Hematopoietic multipotent progenitor cell (in vitro differentiated cells): ENCODE measurements around the gene CENPT. TPM values are rescaled to one million over a fixed set of nuclear protein-coding genes. Genes with fewer than 3 reads are reported as not detected.

Experiments used
- DNase-seq, 3 donors: peaks; one replicate each; pipeline ENCODE4 v3.0.0-alpha.2; 2011 to 2015; ENCODE audit warnings: low read depth in 2 of 3, low spot score in 2 of 3
- total RNA-seq: library from RNA; depleted of rRNA; stranded (reverse); fragments of >200 nt; gene quantifications from one replicate; pipeline ENCODE4 v1.2.3, GENCODE V29; 2012

CENPT gene
- total RNA-seq, result 40.9 TPM

GRCh38 chr16:67847064-67847861 lies at the start of gene CENPT:
Gene CENPT, minus strand, starts transcription at chr16:67847693. Its CDS starts 13,834 bp downstream, at chr16:67833859.
- DNase-seq, result no peak

GRCh38 chr16:67897231-67897630 lies 49.7 kb upstream of the CENPT start:
- DNase-seq, result no peak

- peak in 1 of 3 donors; percentile 17 for DNase-seq
Measured at GRCh38 chr16:67893743-67894399, 46.4 kb upstream of the CENPT start.

GRCh38 chr16:67892899-67893742 lies 45.6 kb upstream of the CENPT start, which contains the start of gene PSKH1:
Gene PSKH1, plus strand, starts transcription at chr16:67893254. Its CDS starts 15,496 bp downstream, at chr16:67908750.
- peak; percentile 84 to 95 (median 95) for DNase-seq

- DNase-seq, result no peak
Measured at GRCh38 chr16:67892375-67892774, 44.9 kb upstream of the CENPT start.

GRCh38 chr16:67888331-67888730 lies 40.8 kb upstream of the CENPT start:
- DNase-seq, result no peak

GRCh38 chr16:67886387-67886786 lies 38.9 kb upstream of the CENPT start:
- no peak for DNase-seq

- DNase-seq, result no peak
Measured at GRCh38 chr16:67885976-67886375, 38.5 kb upstream of the CENPT start.

GRCh38 chr16:67885545-67885944 lies 38.1 kb upstream of the CENPT start:
- DNase-seq, result no peak

GRCh38 chr16:67884684-67885083 lies 37.2 kb upstream of the CENPT start, which contains the start of gene NRN1L:
Gene NRN1L, plus strand, starts transcription at chr16:67884885. Its CDS starts 19 bp downstream, at chr16:67884904.
- DNase-seq, result no peak

GRCh38 chr16:67883872-67884261 lies 36.4 kb upstream of the CENPT start:
- peak; percentile 59 to 69 (median 65) for DNase-seq

- DNase-seq, result no peak
Measured at GRCh38 chr16:67883146-67883871, 35.8 kb upstream of the CENPT start.

GRCh38 chr16:67882374-67883145 lies 35.1 kb upstream of the CENPT start:
- DNase-seq, result no peak

- DNase-seq, result no peak
Measured at GRCh38 chr16:67881621-67882161, 34.2 kb upstream of the CENPT start.

- no peak for DNase-seq
Measured at GRCh38 chr16:67880584-67880983, 33.1 kb upstream of the CENPT start.

GRCh38 chr16:67879936-67880335 lies 32.4 kb upstream of the CENPT start:
- DNase-seq, result no peak

- no peak for DNase-seq
Measured at GRCh38 chr16:67879462-67879861, 32.0 kb upstream of the CENPT start.

- DNase-seq, result no peak
Measured at GRCh38 chr16:67878846-67879245, 31.4 kb upstream of the CENPT start.

- no peak for DNase-seq
Measured at GRCh38 chr16:67878232-67878631, 30.7 kb upstream of the CENPT start.
